GM21526 (cell line): ENCODE data around the gene L3MBTL3.
"Not testable (repeated sequence)": the region's sequence is repeated elsewhere in the genome, so short reads cannot be mapped to it uniquely, and the experiment has no call there.

Source experiments
- ATAC-seq: cut with Tn5 transposase; IDR thresholded peaks from one replicate; pipeline ENCODE4 v1.9.1; 2021; ENCODE audit warnings: moderate library complexity; ENCODE audit not compliant: unreplicated experiment, low FRiP score

L3MBTL3 gene

GRCh38 chr6:130173377-130174004 is 155.1 kb downstream of the L3MBTL3 start:
- ATAC-seq = not testable (repeated sequence)

DNA sequence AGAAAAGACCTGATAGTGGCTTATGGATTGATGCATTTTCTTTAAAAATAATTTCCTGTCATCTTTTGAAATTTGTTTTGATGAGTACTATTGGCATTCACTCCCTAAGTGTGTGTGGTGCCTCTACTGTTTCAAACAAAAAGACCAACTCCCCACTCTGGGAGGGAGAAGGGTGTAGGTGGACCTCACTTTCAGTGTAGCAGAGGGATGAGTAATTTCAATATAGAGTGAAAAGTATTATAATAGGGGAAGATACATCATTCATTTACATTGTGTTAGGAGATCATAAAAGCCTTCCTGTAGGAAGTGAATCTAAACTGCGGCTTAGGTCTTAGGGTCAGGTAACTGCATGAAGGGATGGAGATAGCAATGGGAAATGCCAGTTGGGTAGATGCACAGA is 158.0 kb downstream of the L3MBTL3 start:
- no peak for ATAC-seq

DNA sequence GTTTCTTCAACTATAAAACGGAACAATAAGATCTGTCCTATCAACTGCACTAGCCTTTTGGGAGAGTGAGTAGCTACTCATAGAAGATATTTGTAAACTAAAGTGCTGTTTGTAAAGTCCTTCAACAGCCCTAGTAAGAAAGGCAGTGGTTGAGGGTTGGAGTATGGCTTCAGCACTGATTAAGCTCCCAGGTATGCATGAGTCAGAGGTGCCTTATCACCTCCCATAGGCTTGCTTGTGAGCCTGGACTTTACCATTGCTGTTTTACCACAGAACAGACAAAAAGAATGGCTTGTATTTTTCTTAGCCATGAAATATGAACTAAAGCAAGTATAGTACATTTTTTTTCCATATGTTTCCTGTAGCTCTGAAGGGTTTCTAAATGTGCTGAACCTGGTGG is 160.3 kb downstream of the L3MBTL3 start:
- ATAC-seq = no peak

GRCh38 chr6:130182466-130182865 is 164.1 kb downstream of the L3MBTL3 start:
- ATAC-seq = no peak

DNA sequence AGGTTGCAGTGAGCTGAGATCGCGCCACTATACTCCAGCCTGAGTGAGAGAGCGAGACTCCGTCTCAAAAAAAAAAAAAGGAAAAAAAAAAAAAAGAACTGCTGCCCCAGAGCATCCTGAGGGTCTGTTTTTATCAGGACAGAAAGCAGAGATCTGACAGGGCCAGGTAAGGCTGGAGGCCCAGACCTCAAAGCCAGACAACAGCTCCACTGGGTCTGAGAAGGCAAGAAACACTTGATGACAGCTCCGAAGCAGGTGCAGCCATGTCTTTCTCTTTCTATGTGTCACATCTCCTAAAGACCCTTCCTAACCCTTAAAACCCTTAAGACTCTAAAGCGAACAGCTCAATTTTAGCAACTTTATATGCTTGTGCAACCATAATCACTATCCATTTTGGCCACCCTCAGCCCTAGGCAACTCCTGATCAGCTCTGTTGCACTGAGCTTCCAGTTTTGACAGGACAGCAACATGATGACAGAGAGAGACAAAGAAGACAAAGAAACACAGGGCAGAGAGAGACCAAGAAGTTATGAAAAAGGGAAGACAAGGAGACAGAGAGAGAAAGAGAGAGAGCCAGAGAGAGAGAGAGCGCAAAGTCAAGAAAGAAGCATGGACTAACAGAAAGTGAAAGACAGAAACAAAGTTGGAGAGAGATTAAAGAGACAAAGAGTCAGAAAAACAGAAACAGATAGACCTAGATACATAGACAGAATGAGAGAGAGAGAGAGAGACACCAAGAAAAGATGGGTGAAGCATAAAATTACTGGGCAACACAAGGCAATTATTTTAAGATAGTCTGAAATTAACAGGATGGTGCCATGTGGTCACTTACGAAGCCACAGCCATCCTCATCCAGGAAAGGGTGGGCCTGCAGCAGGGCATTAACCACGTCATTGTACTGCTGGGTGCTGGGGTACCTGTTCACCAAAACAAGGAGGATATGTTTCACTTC is 165.2 kb downstream of the L3MBTL3 start:
- ATAC-seq = no peak

DNA sequence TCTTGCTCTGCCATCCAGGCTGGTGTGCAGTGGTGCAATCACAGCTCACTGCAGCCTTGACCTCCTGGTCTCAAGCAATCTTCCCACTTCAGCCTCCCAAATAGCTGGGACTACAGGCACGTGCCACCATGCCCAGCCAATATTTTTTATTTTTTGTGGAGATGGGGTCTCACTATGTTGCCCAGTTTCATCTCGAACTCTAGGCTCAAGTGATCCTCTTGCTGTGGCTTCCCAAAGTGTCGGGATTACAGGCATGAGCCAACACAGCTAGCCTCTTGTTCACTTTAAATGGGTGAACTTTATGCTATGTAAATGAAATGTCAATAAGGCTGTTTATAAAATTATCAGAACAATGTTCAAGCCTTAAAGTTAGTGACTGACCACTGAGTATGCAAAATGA is 167.3 kb downstream of the L3MBTL3 start:
- no peak for ATAC-seq

DNA sequence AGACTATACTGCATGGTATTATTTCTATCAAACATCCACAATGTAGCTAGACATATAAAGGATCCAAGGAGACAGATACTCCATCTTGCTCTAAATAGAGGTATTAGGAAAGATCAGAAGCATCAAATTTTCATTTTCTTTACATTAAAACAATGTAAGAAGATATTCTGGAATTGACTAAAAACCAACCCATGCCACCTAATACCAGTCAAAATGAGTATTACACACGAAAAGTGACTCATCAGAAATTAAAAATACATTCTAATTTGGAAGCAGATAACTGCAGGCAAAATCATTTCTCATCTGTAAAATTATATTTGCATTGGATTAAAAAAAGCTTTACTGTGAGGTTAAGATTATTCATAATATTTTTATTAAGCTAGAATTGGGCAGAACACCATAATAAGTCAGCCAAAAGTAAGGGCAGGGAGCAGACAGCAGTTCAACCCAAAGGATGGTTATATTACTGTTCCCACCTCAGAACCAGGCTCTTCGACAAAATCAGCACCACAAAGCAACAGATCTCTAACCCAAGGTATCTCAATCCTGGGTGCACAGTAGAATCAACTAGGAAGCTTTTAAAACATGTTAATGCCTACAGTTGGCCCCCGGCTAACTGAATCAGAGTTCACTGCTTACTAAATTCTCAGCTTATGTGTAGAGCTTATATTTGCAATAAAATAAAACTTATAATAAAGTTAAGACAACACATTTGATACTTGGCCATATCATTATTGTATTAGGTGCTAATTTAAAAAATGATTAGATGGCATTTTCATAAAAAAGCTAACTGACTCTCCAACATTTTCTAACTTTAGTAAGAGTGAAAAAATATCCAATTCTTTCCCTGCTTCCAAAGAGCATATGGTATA is 169.2 kb downstream of the L3MBTL3 start:
- no peak for ATAC-seq

DNA sequence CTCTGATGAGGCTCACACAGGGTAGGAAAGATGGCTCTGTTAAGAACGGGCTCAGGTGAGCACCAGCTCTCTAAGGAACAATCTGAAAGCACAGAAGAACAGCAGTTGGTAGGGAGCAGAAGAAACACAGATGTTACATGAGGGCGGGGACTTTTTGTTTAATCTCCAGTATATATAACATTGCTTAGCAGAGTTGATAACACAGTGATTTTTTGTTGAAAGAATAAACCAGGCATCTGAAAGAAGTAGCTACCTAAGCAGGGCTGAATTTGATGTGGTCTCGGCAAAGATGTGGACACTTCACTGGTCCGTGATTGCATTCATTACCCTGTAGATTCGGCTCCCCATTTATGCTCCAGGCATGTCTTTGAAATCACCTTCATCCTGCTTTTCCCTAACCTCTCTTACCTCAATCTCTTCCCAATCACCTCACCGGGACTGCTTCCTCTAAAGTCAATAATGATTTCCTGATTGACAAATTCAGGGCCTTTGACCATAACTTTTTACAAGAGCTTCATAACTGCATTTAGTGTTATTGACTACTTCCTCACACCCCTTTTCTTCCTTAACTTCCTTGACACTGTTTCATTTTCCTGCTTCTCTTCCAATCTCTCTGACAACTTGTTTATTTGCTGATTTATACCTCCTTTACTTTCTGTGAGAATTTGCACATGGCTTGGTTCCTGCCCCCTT is 170.0 kb downstream of the L3MBTL3 start:
- no peak for ATAC-seq

DNA sequence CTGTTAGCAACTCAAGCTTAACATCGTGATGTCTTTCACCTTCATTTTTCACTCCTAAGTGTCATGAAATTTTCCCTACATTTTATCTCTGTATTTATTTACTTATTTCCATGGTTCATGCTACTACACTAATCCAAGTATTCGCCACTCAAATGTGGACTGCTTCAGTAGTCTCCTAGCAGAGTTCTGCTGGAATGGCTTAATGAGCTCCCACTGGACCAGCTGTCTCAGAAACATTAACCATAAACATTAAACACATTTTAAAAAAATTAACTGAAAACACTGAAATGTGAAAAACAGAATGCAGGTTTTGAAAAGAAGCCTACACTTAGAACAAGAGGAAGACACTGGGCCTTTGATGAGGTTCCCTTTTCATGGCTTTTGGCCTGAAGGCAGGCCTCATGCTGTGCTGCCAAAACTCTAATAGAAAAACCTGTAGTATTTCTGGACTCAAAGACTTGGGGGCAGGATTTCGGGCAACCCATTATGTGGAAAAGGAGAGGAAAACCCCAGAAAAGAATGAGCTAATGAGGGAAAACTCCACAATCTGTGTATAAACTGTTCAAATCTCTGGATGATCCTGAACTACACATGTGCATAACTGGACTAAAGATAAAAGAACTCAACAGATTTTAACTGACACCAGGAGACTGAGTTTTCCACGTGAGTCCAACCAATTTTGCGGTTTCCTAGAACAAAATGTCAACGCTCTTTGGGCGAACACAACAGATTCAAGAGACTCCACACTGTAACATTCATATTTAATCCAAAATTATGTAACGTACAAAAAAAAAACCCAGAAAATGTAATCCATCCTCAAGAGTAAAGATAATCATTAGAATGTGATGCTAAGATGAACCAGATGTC is 171.4 kb downstream of the L3MBTL3 start:
- no peak for ATAC-seq
